ENCODE data around the gene JPH3. TPM values are rescaled to one million over a fixed set of nuclear protein-coding genes. Genes with fewer than 3 reads are reported as not detected.

Gene JPH3
- total RNA-seq (2014; rRNA removed; shearing (Covaris generic)) = 0.05 TPM in 1 of 2 replicates, not detected in the other

GRCh38 chr16:87602001-87602775, at the start of gene JPH3:
TSS of gene JPH3 (plus strand) at chr16:87602508. CDS start at chr16:87603147, 639 bp downstream.

Other genes with a start within 250 kb of the JPH3 start
- gene FBXO31, start 218.7 kb upstream of the JPH3 start, total RNA-seq (2014; rRNA removed; shearing (Covaris generic)) = 24.6 and 34.1 TPM in 2 replicates
- 13.8 and 21.2 TPM in 2 replicates for gene MAP1LC3B, start 210.2 kb upstream of the JPH3 start, total RNA-seq (2014; rRNA removed; shearing (Covaris generic))
- 3.2 and 3.4 TPM in 2 replicates for gene ZCCHC14, start 109.5 kb upstream of the JPH3 start, total RNA-seq (2014; rRNA removed; shearing (Covaris generic))
- gene KLHDC4, start 163.5 kb downstream of the JPH3 start, total RNA-seq (2014; rRNA removed; shearing (Covaris generic)) = 84.0 and 84.7 TPM in 2 replicates